ENCODE results near the gene CCER1.

Gene CCER1

GRCh38 chr12:90937651-90938050, 17.3 kb downstream of the CCER1 start:
- Histone ChIP-seq H3K79me2 (ENCODE audit: low read length) (no peaks in the 10 kb centered on the region), H3K9ac (ENCODE audit: low read length) (no peak overlapping the region), H3K36me3 (replicated peaks; ENCODE audit: low read depth, low read length) (no peaks in the 10 kb centered on the region), H4K20me1 (ENCODE audit: insufficient read depth, low read length) (no peaks in the 10 kb centered on the region), H3K27ac (ENCODE audit: low read length) (no peak overlapping the region), H3K9me3 (ENCODE audit: insufficient read depth, low read length) (no peaks in the 10 kb centered on the region), H3K27me3 (ENCODE audit: low read depth, low read length) (no peaks in the 10 kb centered on the region), H3K4me1 (ENCODE audit: low read length) (no peaks in the 10 kb centered on the region), H3K4me2 (ENCODE audit: low read length) (no peak overlapping the region), H2AFZ (ENCODE audit: low read depth, low read length) (no peak overlapping the region), H3K4me3 (ENCODE audit: low read length) (no peak overlapping the region)
- TF ChIP-seq CTCF (IDR thresholded peaks at IDR 0.05; ENCODE audit: low read depth, low read length), result no peak
- no peak for TF ChIP-seq EZH2phosphoT487 (IDR thresholded peaks at IDR 0.05; ENCODE audit: low read depth)

GRCh38 chr12:90936230-90937005, 18.6 kb downstream of the CCER1 start:
- Histone ChIP-seq H3K4me1 (ENCODE audit: low read length) (no peaks in the 10 kb centered on the region), H3K4me2 (ENCODE audit: low read length) (no peak overlapping the region), H3K9me3 (ENCODE audit: insufficient read depth, low read length) (no peaks in the 10 kb centered on the region), H3K27ac (ENCODE audit: low read length) (no peak overlapping the region), H3K79me2 (ENCODE audit: low read length) (no peaks in the 10 kb centered on the region), H4K20me1 (ENCODE audit: insufficient read depth, low read length) (no peaks in the 10 kb centered on the region), H3K9ac (ENCODE audit: low read length) (no peak overlapping the region), H3K36me3 (replicated peaks; ENCODE audit: low read depth, low read length) (no peaks in the 10 kb centered on the region), H3K4me3 (ENCODE audit: low read length) (no peak overlapping the region), H3K27me3 (ENCODE audit: low read depth, low read length) (no peaks in the 10 kb centered on the region), H2AFZ (ENCODE audit: low read depth, low read length) (no peak overlapping the region)
- TF ChIP-seq CTCF (IDR thresholded peaks at IDR 0.05; ENCODE audit: low read depth, low read length), result no peak
- no peak for TF ChIP-seq EZH2phosphoT487 (IDR thresholded peaks at IDR 0.05; ENCODE audit: low read depth)

GRCh38 chr12:90925562-90925961, 29.4 kb downstream of the CCER1 start:
- no peak overlapping the region for H3K4me2 ChIP-seq (ENCODE audit: low read length)
- no peaks in the 10 kb centered on the region for H3K4me1 ChIP-seq (ENCODE audit: low read length)
- no peaks in the 10 kb centered on the region for H4K20me1 ChIP-seq (ENCODE audit: insufficient read depth, low read length)
- no peak for TF ChIP-seq CTCF (IDR thresholded peaks at IDR 0.05; ENCODE audit: low read depth, low read length)
- TF ChIP-seq EZH2phosphoT487 (IDR thresholded peaks at IDR 0.05; ENCODE audit: low read depth), result no peak
- H3K27me3 ChIP-seq (ENCODE audit: low read depth, low read length), result no peaks in the 10 kb centered on the region
- no peak overlapping the region for H3K27ac ChIP-seq (ENCODE audit: low read length)
- H3K36me3 ChIP-seq (replicated peaks; ENCODE audit: low read depth, low read length), result no peaks in the 10 kb centered on the region
- no peak overlapping the region for H3K9ac ChIP-seq (ENCODE audit: low read length)
- no peaks in the 10 kb centered on the region for H3K9me3 ChIP-seq (ENCODE audit: insufficient read depth, low read length)
- H2AFZ ChIP-seq (ENCODE audit: low read depth, low read length), result no peak overlapping the region
- no peak overlapping the region for H3K4me3 ChIP-seq (ENCODE audit: low read length)
- no peaks in the 10 kb centered on the region for H3K79me2 ChIP-seq (ENCODE audit: low read length)

GRCh38 chr12:90924406-90924805, 30.6 kb downstream of the CCER1 start:
- Histone ChIP-seq H3K27me3 (ENCODE audit: low read depth, low read length) (no peaks in the 10 kb centered on the region), H3K4me1 (ENCODE audit: low read length) (no peaks in the 10 kb centered on the region), H3K9ac (ENCODE audit: low read length) (no peak overlapping the region), H2AFZ (ENCODE audit: low read depth, low read length) (no peak overlapping the region), H4K20me1 (ENCODE audit: insufficient read depth, low read length) (no peaks in the 10 kb centered on the region), H3K36me3 (replicated peaks; ENCODE audit: low read depth, low read length) (no peaks in the 10 kb centered on the region), H3K4me3 (ENCODE audit: low read length) (no peak overlapping the region), H3K27ac (ENCODE audit: low read length) (no peak overlapping the region), H3K4me2 (ENCODE audit: low read length) (no peak overlapping the region), H3K9me3 (ENCODE audit: insufficient read depth, low read length) (no peaks in the 10 kb centered on the region), H3K79me2 (ENCODE audit: low read length) (no peaks in the 10 kb centered on the region)
- TF ChIP-seq EZH2phosphoT487 (IDR thresholded peaks at IDR 0.05; ENCODE audit: low read depth) (no peak), CTCF (IDR thresholded peaks at IDR 0.05; ENCODE audit: low read depth, low read length) (no peak)
